Panc1 (cell line): Measurements from ENCODE around the gene RFX8. TPM values are rescaled to one million over a fixed set of nuclear protein-coding genes. Genes with fewer than 3 reads are reported as not detected.

Experiments used
- ATAC-seq: fragments of 200-7000 bp; cut with Tn5 transposase; 2 replicates; pipeline ENCODE4 v1.9.1; 2020; ENCODE audit warnings: mild to moderate bottlenecking, moderate library complexity
- BruUV-seq: library from RNA; stranded (reverse); fragments of 400-500 nt; replicated peaks from 2 replicates; lab custom pipeline; 2021; lab: Mats Ljungman, UMichigan
- CTCF ChIA-PET: fragments of 300-600 bp; sonication (Branson Sonifier 250); formaldehyde crosslinking; loops from one replicate; lab custom pipeline; 2022; ENCODE audit warnings: antibody characterized with exemption; lab: Charles Lee
- POLR2A ChIA-PET: fragments of 300-600 bp; sonication (Branson Sonifier 250); formaldehyde crosslinking; loops from one replicate; lab custom pipeline; 2022; ENCODE audit warnings: antibody characterized with exemption; lab: Charles Lee
- DNase-seq: peaks from one replicate; pipeline ENCODE4 v3.0.0-alpha.2; 2010; ENCODE audit warnings: low read depth, low spot score
- H3K27ac ChIP-seq: 2 replicates; pipeline ENCODE4 v1.5.1; 2011; ENCODE audit warnings: mild to moderate bottlenecking, low read length, inconsistent platforms
- H3K27me3 ChIP-seq: fragments of 200-500 bp; sonication (Bioruptor generic); 2 replicates; pipeline ENCODE4 v1.6.0; 2014; ENCODE audit warnings: low read length, inconsistent platforms; ENCODE audit not compliant: control insufficient read depth, insufficient read depth
- H3K36me3 ChIP-seq: fragments of 200-500 bp; sonication (Bioruptor generic); 2 replicates; pipeline ENCODE4 v1.5.1; 2014; ENCODE audit warnings: inconsistent platforms, mild to moderate bottlenecking, low read length, moderate library complexity; ENCODE audit not compliant: control insufficient read depth, insufficient read depth
- H3K4me1 ChIP-seq: 2 replicates; pipeline ENCODE4 v1.5.1; 2011; ENCODE audit warnings: inconsistent platforms, mild to moderate bottlenecking, low read length, moderate library complexity; ENCODE audit not compliant: control insufficient read depth, insufficient read depth
- H3K4me3 ChIP-seq, 2 experiments: 2 replicates each; pipeline ENCODE4 v1.5.1; 2011 to 2012; ENCODE audit warnings: low read depth in 2 of 2, low read length in 2 of 2, mild to moderate bottlenecking in 2 of 2, inconsistent platforms in 1 of 2, moderate library complexity in 1 of 2
- H3K9me3 ChIP-seq: fragments of 200-500 bp; sonication (Bioruptor generic); 2 replicates; pipeline ENCODE4 v1.5.1; 2014; ENCODE audit warnings: low read depth, mild to moderate bottlenecking, inconsistent platforms, low read length, moderate library complexity; ENCODE audit not compliant: control insufficient read depth, insufficient read depth
- CTCF ChIP-seq: fragments of 450-650 bp; IDR thresholded peaks from 2 replicates; pipeline ENCODE4 v1.5.1; 2017; ENCODE audit warnings: mild to moderate bottlenecking
- POLR2AphosphoS5 ChIP-seq: IDR thresholded peaks from 2 replicates; pipeline ENCODE4 v1.6.1; 2012; ENCODE audit warnings: mild to moderate bottlenecking, low read depth, low read length, moderate library complexity
- SIN3A ChIP-seq: IDR thresholded peaks from 2 replicates; pipeline ENCODE4 v1.6.1; 2012; ENCODE audit warnings: low read depth, mild to moderate bottlenecking, low read length, moderate library complexity, borderline replicate concordance; ENCODE audit not compliant: insufficient read depth
- TCF7L2 ChIP-seq: IDR thresholded peaks from 2 replicates; pipeline ENCODE4 v1.6.1; 2011; ENCODE audit warnings: mild to moderate bottlenecking, low read depth, low read length, inconsistent platforms
- in situ Hi-C: cut with HindIII; loops from 2 replicates; pipeline ENCODE4 v1.10.0; 2016; ENCODE audit warnings: low sequenced_read_pairs, low pct_unique_long_range_greater_than_20kb
- intact Hi-C: fragments of 100-400 bp; cut with micrococcal nuclease; formaldehyde crosslinking; loops from one replicate; pipeline ENCODE4 v1.10.0; 2022; ENCODE audit not compliant: unreplicated experiment
- total RNA-seq: library from RNA; stranded (reverse); gene quantifications from one replicate; pipeline ENCODE4 v1.2.1, GENCODE V29; 2021; ENCODE audit not compliant: unreplicated experiment
- TF ChIP-seq, protein P1 (sequence below), 2 experiments: IDR thresholded peaks; 2 replicates each; pipeline ENCODE4 v1.6.1; 2011 to 2012; ENCODE audit warnings: low read depth in 2 of 2, control low read depth in 1 of 2, low read length in 1 of 2, mild to moderate bottlenecking in 1 of 2, moderate library complexity in 1 of 2; ENCODE audit not compliant: insufficient read depth in 1 of 2

The RFX8 gene
- total RNA-seq, 1 experiment from 2014 or later, result not detected

DNA sequence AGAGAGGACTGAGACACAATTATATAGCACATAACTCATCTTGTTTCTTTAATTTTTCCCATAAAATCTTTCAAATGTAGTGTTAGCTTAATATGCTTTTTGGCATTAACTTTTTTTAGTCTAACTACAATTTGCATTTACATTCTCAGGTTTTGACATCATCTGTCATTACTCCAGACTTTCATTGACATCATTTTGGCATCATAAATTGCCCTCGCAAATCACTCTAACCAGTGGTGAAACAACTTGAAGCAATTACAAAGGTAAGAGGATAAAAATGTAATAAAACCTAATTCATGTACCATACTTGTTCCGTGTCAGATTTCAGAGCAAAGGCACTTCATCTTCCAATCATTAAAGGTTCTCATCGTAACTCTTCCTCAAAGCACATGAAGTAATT lies 41.4 kb downstream of the RFX8 start:
- POLR2A ChIA-PET, result no interaction called here
- Histone ChIP-seq H3K4me1 (no peaks in the 10 kb centered on the region), H3K27ac (no peak overlapping the region), H3K9me3 (no peaks in the 10 kb centered on the region), H3K4me3 (no peak overlapping the region), H3K36me3 (no peaks in the 10 kb centered on the region), H3K27me3 (no peaks in the 10 kb centered on the region; the same call in none of the 2 replicates)
- in situ Hi-C loops, result no loop called here
- TF ChIP-seq, protein P1, sequence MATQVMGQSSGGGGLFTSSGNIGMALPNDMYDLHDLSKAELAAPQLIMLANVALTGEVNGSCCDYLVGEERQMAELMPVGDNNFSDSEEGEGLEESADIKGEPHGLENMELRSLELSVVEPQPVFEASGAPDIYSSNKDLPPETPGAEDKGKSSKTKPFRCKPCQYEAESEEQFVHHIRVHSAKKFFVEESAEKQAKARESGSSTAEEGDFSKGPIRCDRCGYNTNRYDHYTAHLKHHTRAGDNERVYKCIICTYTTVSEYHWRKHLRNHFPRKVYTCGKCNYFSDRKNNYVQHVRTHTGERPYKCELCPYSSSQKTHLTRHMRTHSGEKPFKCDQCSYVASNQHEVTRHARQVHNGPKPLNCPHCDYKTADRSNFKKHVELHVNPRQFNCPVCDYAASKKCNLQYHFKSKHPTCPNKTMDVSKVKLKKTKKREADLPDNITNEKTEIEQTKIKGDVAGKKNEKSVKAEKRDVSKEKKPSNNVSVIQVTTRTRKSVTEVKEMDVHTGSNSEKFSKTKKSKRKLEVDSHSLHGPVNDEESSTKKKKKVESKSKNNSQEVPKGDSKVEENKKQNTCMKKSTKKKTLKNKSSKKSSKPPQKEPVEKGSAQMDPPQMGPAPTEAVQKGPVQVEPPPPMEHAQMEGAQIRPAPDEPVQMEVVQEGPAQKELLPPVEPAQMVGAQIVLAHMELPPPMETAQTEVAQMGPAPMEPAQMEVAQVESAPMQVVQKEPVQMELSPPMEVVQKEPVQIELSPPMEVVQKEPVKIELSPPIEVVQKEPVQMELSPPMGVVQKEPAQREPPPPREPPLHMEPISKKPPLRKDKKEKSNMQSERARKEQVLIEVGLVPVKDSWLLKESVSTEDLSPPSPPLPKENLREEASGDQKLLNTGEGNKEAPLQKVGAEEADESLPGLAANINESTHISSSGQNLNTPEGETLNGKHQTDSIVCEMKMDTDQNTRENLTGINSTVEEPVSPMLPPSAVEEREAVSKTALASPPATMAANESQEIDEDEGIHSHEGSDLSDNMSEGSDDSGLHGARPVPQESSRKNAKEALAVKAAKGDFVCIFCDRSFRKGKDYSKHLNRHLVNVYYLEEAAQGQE (IDR thresholded peaks at IDR 0.05; ENCODE audit: insufficient read depth in 1 of 2, low read depth in 2 of 2, low read length in 1 of 2), result no peak
- no peak for TF ChIP-seq TCF7L2
- TF ChIP-seq POLR2AphosphoS5, result no peak
- no peak for TF ChIP-seq CTCF
- no peak for TF ChIP-seq SIN3A
- DNase-seq (no peak), ATAC-seq (no peak)
- no TSS peak for BruUV-seq
- intact Hi-C loops, result no loop called here
- CTCF ChIA-PET, result no interaction called here

DNA sequence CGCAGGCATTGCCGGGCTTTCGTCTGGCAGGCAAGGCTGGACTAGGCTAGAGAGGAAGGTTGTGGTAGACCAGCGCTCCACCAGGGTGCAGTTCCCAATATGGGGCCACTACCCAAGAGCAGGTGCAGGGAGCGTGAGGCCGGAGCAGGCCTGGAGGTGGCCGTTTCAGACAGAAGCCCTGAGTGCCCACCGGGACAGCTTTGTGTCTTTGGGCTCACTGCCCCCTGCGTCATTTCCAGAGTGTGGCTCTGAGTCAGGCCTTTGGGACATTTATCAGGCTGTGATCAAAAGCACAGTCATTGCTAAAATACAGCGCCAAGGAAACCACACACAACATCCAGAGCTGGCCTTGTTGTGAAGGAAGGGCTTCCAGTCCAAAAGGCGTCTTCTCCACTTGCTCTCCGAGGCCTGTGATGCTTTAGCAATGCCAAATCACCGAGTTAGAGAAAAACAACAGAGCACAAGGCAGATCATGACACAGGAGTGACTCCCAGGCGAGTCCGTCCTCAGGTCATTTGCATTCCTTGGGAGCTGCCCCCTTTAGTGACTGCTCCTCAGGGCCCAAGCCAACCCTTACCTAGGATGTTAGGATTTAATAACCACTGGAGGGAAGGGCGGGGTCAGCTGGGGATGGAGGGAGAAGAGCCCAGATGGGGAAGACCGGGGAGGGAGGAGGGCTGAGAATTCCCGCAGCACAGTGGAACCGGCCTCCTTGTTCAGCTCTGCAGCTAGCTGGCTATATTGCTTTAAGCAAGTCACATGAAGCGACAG lies 42.3 kb downstream of the RFX8 start:
- Histone ChIP-seq H3K27ac (no peak overlapping the region), H3K36me3 (no peaks in the 10 kb centered on the region), H3K27me3 (no peaks in the 10 kb centered on the region; the same call in none of the 2 replicates), H3K4me1 (no peaks in the 10 kb centered on the region), H3K4me3 (no peak overlapping the region), H3K9me3 (no peaks in the 10 kb centered on the region)
- DNase-seq, result no peak
- intact Hi-C loops, result no loop called here
- TF ChIP-seq CTCF, result no peak
- TF ChIP-seq SIN3A, result no peak
- no peak for TF ChIP-seq TCF7L2
- TF ChIP-seq, protein P1 (IDR thresholded peaks at IDR 0.05; ENCODE audit: insufficient read depth in 1 of 2, low read depth in 2 of 2, low read length in 1 of 2), result no peak
- TF ChIP-seq POLR2AphosphoS5, result no peak
- no TSS peak for BruUV-seq
- ChIA-PET POLR2A (no interaction called here), CTCF (no interaction called here)
- 0 out of 2 replicates have a peak, but pooled peaks have one; percentile 12 for ATAC-seq
- in situ Hi-C loops, result no loop called here
